ENCODE measurements around the gene UBD.

Gene UBD

DNA sequence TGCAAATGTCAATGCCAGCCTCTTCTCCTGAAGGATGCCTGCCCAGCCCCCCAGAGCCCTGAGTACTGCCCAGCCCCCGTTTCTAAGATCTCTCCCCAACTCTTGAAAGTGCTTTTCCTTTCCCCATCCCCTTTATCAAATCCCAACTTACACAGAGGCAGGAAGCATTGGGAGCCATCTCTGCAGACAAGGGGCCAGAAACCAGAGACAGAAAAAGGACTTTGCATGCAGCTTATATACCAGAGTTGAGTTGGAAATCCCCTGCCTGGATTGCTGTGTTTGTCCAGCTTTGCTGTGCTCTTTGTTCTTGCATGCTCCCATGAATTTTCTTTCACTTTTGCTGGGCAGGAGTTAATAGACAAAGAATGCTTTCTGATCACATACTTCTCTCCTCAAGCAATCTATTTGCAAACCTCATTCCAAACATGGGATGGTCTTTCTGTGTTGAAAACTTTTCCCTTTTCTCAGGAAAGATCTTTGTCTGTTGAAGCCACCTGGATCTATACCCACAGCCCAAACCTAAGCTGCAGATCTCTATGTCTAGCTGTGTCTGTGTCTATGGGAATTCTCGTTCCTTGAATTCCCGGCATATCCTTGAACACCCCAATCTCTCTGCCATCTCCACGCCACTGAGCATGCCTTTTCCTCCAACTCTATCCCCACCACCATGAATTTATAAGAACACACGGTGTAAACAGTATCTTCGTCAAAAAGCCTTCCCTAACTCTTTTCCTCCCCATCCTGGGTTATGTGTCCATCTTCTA, at the start of gene UBD:
UBD (minus strand) TSS at position 209 of the 764 bp plus-strand sequence; CDS start at position 178, 31 bp downstream.
- DNase-seq: no peak

DNA sequence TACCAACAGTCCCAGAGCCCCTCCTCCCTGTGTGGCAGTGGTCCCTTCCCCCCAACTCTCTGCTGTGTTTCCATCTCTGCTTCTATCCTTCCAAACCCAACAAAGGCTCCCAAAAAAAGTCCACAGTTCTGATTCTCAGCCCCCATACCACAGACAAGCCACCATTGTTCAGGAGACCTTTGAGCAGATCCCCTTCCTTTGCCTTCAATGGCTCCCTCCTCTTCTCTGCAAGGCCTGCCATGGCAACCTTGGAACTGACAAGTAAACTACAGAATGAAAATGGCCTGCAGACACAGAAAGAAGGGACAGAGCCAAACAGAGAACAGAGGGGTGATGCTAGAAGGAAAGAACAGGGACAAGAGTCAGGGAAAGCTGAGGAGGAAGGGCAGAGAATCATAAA, 48.6 kb upstream of the UBD start:
- no peak for DNase-seq

DNA sequence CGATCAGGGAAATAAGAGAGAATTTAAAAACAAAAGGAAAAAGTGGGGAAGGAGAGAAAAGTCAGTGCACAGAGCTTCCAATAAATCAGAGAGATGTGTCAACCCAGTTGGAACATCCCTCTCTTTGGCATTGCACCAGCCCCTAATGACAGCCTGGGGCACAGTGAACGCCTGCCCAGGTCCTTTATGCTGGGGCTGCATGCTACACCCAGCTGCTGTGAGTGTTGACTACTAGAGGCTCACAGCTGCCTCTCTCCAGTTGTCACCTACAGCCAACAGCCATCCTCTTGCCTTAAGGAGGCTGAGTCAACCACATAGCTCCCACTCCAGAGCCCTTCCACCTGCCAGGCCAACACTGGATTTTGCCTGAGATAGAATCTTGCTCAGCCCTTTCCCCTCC, 44.4 kb upstream of the UBD start:
- DNase-seq: peak; percentile 42

DNA sequence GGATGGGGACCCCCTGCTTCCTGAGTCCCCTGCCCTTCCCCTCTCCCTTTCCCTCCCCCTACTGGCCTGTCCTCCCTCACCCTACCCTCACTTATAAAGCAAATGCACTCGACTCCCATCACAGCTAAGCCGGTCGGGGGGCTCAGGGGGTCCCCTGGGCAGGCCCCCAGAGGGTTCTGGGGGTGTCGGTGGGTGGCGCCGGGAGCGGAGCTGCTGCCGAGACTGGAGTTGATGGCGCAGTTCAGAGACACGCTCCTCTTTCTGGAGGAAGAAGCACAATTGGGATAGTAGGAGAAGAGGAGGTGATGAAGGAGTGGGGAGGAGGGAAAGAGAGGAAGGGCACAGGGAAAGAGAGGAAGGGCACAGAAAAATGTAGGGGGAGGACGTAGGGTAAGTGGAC, 43.9 kb upstream of the UBD start:
- DNase-seq: no peak

DNA sequence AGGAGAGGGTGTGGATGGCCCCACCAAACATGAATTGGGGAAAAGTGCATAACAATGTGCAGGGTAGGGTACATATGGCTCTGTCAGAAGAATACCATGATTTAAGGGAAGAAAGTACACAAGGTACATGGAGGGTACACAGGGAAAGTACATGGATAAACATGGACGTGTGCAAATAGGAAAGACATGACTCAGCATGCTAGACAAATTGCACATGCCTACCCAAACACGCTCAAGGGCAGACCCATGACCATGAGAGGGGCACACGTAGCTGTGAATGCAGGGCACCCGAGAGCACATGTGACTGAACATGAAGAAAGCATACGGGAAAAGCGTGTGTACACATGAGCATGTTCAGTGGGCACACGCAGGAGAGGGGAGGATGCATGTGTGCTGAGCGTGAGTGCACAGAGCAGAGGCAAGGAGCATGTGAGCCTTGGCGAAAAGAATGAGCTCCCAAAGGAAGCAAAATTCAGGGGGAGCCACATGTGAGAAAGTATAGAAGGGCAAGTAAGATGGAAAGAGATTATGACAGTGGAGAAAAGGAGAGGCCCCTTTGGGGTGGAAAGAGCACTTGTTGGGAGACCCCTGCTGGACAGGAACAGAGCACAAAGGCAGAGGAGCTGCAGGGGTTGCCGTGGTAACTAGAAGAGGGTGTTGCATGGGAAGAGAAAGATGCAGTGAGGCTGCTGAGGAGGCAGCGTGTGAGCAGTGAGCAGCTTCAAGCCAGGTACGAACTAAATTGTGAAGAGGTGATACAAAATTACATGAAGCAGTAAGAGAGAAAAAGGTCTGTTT, 43.2 kb upstream of the UBD start:
- no peak for DNase-seq

DNA sequence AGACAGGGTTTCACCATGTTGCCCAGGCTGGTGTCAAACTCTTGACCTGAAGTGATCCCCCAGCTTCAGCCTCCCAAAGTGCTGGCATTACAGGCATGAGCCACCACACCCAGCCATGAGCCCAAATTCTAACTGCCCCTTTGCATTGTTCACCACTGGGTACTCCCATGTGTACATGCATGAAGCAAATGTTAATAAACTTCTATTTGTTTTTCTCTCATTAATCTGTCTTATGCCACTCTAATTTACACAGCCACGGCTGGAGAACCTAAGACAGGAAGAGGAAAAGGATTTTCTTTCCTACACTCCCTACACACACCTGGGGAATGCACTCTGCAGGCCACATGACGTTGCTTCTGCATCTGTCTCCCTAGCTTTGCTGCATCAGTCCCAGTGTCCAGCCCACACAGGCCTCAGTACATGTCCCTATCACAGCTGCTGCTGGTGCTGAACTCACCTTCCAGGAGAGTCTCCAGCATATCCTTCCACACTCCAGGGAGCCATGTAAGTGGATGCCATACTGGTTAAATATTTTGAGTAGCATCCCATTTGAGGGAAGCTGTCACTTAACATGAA, 38.7 kb upstream of the UBD start:
- no peak for DNase-seq

DNA sequence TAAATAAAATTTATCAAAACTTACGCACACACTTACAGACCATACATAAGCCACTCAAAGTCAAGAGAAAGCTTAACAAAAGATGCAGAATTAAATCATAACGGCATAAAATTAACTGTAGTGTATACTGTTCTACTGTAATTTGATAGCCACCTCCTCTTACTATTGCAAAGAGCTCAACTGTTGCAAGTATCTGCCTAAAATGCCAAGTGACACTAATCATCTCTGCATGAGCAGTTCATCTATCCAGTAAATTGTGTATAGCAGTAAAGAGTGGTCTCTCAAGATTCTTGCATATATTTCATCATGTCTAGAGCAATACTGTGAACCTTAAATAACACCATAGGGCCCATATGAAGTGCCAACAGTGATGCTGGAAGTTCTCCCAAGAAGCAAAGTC, 37.7 kb upstream of the UBD start:
- DNase-seq: no peak

DNA sequence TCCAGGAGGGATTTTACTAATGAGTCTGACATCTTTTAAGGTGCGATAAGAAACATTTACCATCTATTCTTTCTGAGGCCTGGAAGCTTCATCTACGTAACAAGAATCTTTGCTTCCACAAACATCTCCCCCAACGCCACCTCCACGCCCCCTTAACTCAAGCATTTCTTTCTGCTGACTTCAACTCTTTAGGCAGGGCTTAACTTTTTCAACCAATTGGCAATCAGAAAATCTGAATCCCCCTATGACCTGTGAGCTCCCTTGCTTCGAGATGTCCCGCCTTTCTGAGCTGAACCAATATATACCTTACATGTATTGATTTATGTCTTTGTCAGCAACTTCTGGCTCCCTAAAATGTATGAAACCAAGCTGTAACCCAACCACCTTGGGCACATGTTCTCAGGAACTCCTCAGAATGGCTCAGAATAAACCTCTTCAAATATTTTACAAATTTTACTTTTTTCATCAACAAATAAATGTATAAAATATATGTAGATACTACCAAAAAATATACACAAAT, 36.9 kb upstream of the UBD start:
- DNase-seq: no peak

DNA sequence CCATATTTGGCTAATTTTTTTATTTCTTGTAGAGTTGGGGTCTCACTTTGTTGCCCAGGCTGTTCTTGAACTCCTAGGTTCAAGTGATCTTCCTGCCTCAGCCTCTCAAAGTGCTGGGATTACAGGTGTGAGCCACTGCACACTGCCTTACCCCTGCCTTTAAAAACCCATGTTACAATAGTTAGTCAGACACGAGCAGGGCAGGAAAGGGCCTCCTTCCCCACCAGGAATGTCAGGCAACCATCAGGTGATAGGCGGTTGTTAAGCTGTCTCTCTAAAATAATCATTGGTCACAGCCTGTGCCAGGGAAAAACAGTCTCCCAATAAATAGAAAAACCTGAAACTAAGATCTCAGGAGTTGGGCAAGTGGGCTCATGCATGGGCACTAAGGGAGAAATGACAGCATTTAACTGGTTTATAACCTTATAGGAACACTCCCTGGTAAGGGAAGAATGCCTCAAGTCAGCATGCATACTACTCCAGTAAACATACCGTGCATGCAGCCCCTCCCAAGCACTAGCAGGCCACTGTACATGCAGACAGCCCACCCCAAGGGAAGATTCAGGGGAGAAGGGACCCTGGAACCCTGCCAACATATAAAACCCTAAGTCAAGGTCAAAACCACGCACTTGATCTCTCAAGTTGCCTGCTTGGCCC, 33.8 kb upstream of the UBD start:
- no peak for DNase-seq

DNA sequence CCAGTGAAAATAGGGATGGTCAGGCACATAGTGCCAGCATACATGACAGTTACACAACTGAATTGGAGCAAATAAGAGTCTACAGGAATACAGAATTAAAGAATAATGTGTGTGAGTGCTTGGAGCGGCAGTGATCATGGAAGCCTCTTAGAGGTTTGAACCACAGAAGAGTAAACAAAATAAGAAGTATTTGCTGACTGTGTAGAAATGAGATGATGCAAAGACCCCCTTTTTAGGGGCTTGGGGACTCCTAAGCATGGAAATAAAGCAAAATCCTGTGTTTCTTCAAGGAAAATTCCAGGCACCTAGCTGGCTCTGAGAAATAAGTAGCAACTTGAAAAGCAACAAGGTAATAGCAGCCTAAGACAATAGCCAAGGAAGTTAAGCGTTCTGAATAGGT, 32.1 kb upstream of the UBD start:
- no peak for DNase-seq

DNA sequence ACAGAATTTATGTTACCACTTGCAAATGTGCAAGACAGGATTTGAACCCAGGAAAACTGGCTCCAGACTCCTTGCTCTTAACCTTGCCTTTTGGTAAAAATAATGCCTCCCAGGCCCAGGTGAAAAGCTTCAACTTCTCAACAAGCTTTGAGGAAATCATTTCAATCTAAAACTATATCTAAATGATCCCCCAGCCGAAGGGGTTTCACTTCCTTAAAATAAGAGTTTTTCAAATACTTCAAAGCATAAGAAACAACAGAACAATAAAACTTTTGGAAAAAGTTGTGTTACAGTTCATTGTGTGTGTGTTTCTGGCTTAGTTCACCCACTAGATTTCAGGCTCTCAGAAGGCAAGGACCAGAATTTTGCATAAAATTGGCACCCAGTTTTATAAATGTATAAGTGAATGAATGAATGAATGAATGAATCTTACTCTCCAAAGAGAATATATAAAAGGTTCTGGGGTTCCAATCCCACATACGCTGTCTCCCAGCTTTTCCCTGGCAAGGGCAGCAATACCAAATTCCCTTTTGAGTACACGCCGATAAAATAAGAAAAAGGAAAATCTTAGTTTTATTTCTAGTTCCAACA, 30.8 kb upstream of the UBD start:
- no peak for DNase-seq

DNA sequence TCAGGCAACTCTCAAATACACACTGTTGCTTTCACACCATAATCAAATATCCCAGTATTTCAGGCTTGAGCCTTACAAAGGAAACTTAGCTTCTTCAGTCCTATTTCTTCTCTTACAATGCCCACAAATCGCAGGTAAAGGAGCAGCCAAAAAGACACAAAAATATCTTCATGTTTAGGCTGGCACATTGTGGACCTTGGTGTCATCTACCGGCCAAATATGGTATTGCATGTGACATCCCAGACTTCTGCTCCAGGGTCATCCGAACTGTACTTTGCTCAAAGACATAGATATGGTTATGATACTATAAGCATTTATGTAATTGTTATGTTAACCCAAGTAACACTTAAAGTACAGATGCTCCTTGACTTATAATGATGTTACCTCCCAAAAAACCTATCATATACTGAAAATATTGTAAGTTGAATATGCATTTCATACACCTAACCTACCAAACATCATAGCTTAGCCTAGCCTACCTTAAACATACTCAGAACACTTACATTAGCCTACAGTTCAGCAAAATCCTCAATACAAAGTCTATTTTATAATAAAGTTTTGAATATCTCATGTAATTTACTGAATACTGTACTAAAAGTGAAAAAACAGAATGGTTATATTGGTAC, 30.0 kb upstream of the UBD start:
- no peak for DNase-seq

DNA sequence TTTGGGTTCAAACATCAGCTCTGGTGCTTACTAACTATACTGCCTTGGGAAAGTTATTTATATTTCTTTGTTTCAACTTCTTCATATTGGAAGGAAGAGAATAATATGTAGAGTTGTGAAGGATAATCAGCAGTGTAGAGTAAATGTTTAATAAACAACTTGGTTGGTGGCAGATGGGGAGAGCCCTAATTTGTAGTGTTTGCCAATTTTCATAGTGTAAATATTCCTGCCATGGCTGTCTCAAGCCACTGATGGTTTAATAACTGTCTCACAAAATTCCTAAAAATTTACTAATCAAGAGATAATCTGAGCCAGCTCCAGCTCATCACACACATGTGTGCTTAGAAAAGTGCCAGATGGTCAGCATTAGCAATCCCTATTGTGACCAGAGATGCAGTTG, 25.3 kb upstream of the UBD start, which contains the start of gene OR2H2:
OR2H2 (plus strand) TSS at position 301 of the 400 bp plus-strand sequence. CDS start 2,824 bp downstream, outside the sequence.
- DNase-seq: no peak

DNA sequence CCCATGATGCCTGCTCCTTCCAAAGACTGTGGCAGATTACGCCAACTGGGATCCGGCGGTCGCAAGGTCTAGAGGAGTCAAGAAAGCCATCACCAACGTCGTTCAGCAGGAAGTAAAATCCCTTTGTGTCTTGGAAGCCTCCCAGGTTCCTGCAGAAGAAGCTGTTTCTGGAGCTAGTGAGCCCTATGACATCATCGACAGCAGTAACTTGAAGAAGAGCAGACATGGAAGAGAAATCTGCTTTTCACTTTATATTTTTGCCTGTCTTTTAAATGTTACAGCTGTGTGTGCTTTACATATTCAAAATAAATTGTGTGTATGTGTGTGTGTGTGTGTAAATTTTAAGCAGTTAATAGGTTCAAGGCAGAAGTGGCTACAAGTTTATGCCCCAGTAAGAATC, 18.0 kb upstream of the UBD start:
- no peak for DNase-seq

DNA sequence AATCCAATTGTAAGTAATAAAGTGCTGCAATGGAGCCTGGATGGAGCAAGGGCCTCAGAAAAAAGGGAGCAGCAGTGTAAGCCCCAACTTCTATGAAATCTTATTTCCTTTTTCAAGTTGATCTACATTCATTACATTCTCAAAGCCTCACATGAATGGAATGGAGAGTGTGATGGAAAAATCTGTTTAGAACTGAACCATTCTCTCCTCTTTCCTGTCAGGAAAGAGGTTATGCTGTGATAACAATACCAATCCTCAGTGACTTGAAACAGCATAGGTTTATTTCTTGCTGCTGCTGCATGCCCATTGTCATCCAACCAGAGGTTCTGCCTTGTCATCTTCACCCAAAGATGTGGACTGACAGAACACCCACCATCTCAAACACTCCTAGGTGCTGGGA, 16.5 kb upstream of the UBD start:
- no peak for DNase-seq

DNA sequence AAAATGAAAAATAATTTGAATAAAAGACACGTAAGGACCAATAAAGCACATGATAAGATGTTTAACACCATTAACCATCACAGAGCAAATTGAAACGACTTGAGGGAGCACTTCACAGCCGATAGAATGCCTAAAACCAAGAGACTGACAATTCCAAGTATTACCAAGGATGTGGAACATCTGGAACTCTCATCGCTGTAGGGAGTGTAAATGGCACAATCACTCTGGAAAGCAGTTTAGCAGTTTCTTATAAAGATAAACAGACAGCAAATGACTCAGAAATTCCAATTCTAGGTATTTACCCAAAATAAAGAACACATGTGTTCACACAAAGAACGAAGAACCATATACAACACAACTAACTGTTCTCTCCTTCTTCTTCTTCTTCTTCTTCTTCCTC, 8.5 kb upstream of the UBD start:
- DNase-seq: no peak

DNA sequence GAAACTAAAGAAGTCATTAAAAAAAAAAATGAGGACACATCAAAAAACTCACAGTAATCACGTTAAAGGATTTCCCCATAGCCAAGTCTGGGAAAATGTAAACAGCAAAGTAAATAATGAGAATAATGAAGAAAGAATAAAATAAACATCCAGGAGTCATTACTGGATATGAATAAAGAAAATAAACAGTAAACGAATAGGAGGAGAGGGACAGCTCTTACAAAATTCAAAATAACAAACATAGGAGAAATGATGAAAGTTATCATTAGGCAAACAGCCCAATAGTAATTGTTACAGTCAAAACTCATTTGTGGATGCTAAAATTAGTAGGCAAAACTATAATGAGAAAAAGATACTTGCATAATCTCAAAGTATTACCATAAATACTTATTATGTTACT, 8.0 kb upstream of the UBD start:
- DNase-seq: no peak

DNA sequence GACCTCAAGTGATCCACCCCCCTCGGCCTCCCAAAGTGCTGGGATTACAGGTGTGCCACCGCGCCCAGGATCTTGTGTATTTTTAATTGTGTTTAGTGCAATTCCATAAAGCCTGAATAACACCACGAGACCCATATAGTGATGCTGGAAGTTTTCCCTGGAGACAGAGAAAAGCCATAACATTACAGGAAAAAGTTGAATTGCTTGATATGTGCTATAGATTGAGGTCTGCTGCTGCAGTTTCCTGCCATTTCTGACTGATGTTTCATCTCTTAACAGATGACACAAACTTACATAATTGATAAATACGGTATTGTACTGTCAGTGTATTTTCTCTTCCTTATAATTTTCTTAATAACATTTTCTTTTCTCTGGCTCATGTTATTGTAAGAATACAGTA, 7.3 kb upstream of the UBD start:
- no peak for DNase-seq

DNA sequence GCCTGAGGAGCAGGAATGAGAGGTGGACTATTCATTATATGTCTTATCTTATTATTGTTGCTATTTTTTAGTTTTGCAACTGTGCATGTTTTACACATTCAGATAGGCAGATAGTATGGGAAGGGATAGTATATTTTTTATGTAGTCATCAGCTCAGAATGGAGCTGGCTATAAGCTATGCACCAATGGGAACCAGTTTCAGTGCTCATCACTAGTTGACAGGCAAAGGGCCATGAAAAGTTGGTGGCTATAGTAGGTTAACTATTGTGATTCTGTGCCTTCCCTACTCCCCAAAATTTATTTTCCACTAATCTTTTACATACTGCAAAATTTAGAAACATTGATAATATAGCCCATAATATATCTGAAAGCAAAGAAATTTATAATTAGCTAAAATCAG, 5.3 kb upstream of the UBD start:
- DNase-seq: no peak

DNA sequence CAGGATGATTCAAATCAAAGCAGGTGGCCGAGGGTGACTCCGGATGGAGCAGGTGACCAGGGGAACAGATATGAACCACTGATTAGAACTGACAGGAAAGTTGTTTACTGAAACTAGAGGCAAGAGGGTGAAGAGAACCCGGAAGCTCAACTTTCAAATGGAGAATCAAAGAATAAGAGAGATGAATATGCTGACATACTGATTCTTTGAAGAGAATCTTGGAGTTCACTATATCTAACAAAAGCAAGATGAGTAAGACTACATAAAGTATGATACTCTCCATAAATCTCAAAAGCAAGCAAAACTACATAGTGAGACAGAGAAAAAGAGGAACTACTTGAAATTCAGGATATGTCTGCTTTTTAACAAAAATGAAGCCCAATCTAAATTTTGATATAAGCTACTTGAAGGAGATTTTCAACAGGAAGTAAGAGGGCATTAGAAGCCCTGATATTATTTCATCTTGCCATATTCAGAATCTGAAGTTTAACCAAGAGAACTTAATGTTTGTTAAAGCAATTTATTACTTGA, 4.0 kb upstream of the UBD start:
- no peak for DNase-seq

DNA sequence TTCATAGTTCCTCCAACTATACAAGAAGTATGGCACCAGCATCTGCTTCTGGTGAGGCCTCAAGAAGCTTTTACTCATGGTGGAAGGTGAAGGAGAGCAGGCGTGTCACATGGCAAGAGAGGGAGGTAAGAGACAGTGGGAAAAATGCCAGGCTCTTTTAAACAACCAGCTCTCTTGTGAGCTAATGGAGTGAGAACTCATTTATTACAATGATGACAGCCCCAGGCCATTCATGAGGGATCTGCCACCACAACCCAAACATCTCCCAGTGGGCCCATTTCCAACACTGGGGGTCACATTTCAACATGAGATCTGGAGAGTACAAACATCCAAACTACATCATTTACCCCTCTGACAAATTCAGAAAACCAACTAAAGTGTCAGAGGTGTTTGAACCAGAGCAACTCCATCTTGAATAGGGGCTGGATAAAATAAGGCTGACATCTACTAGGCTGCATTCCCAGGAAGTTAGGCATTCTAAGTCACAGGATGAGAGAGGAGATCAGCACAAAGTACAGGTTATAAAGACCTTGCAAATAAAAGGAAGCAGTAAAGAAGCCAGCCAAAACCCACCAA, 2.2 kb upstream of the UBD start:
- DNase-seq: no peak

DNA sequence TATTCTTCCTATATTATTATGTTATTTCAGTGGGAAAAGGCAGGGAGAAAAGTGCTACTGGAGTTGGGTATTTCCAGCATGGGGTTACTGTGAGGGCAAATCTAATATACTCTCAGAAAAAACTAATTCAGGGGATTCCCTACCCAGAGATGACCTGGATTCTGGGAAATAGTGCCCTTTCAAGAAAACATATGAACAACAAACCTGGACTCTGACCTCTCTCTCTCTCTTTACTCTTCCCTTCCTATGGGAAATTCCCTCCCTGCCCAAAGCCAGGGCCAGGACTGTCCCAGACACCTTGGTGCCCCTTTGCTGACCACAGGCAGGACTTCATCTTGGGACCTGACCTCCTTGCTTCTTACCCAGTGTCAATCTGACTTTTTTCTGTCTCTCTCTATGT, 1.6 kb upstream of the UBD start:
- DNase-seq: no peak
